Loucy (cell line): ENCODE data around the gene HIGD1A.

ENCODE experiments used
- CTCF ChIP-seq: fragments of 200-600 bp; sonication (generic); conservative IDR thresholded peaks from 2 replicates; pipeline ENCODE4 v1.5.1; 2014; ENCODE audit warnings: mild to moderate bottlenecking, antibody characterized with exemption, low read length
- EZH2phosphoT487 ChIP-seq: fragments of 200-600 bp; IDR thresholded peaks from 2 replicates; pipeline ENCODE4 v1.6.1; 2018; ENCODE audit warnings: antibody characterized with exemption, mild to moderate bottlenecking, moderate library complexity, borderline replicate concordance

- no peak for TF ChIP-seq CTCF
- TF ChIP-seq EZH2phosphoT487, result no peak
These were observed at the start of gene HIGD1A for GRCh38 chr3:42804106-42804830.
